ENCODE data around the gene ATP6V1D.
A peak's percentile ranks its signal among the peaks of the same experiment; 100 is the strongest.
"Not testable (repeated sequence)": the region's sequence is repeated elsewhere in the genome, so short reads cannot be mapped to it uniquely, and the experiment has no call there.

The ATP6V1D gene

DNA sequence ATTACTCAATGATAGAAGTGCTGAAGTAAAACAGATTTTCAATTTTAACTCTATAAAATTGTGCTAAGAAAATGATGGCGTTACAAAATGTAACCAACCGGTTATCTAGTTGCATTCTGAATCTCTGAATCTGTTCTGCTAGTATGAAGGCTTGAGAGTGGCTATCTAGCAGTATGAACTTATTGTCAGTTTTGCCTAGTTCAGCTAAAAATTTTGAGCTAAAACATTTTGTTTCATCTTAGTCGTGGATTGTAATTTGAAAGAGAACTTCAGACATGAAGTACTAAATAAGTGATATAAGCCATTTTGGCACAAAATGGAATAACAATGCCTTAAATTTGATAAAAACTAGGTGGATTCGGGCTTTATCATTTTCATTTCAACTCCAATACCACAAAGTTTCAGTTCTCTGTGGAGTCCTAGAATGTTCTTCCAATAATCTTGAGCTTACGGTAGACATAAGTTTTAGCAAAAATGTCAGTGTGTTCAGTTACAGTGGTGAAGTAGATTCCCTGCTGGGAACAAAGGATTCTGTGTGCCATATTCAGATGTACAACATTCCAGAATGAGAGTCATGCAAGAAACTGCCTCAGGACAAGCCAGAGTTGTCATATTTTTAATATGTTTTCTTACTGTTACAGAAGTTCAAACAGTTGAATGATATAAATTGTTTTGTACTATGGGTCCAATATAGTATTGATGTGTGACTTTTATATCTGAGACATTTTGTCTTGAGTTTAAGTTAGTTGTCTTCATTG, 28.1 kb downstream of the ATP6V1D start:
- DNase-seq (ENCODE audit: insufficient read length) (no peak), FAIRE-seq (no peak)
- no peak for TF ChIP-seq TAF1 (IDR thresholded peaks at IDR 0.05; ENCODE audit: borderline replicate concordance, low read depth, low read length)
- no peak for TF ChIP-seq POLR2AphosphoS5 (IDR thresholded peaks at IDR 0.05; ENCODE audit: low read depth, low read length)
- no peak for TF ChIP-seq POLR2A (IDR thresholded peaks at IDR 0.05; ENCODE audit: low read depth, low read length)

DNA sequence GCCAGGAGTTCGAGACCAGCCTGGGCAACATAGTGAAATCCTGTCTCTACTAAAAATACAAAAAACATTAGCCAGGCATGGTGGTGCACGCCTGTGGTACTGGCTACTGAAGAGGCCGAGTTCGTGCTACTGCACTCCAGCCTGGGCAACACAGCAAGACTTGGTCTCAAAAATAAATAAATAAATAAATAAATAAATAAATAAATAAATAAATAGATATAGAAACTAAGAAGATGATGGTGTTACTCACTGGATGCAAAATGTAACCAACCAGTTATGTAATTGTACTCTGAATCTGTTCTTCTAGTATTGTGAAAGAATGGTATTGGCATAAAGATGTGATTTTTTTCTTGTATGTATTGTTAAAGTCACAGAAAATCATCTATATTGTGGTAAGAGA, 29.9 kb downstream of the ATP6V1D start:
- DNase-seq (ENCODE audit: insufficient read length); FAIRE-seq: not testable (repeated sequence)

DNA sequence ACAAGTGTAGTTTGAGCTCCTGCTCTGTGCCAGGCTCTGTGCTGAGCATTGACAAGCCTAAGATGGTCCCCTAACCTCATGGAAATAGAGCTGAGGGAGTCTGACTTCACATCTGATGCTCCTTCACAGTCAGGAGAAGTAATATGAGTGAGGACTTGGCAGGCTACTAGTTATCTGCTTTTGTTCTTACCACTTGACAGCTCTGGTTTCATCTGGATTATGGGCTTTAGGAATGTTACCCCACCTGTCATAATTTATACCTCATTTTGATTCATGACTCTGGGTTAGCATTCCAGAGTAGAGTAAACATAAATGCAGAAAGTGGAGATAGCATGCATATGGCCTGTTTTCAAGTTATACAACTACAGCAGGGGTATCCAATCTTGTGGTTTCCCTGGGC, 40.5 kb downstream of the ATP6V1D start:
- no peak for DNase-seq (ENCODE audit: insufficient read length)
- FAIRE-seq, result no peak
- TF ChIP-seq TAF1 (IDR thresholded peaks at IDR 0.05; ENCODE audit: borderline replicate concordance, low read depth, low read length) (no peak), POLR2A (IDR thresholded peaks at IDR 0.05; ENCODE audit: low read depth, low read length) (no peak), POLR2AphosphoS5 (IDR thresholded peaks at IDR 0.05; ENCODE audit: low read depth, low read length) (no peak)

DNA sequence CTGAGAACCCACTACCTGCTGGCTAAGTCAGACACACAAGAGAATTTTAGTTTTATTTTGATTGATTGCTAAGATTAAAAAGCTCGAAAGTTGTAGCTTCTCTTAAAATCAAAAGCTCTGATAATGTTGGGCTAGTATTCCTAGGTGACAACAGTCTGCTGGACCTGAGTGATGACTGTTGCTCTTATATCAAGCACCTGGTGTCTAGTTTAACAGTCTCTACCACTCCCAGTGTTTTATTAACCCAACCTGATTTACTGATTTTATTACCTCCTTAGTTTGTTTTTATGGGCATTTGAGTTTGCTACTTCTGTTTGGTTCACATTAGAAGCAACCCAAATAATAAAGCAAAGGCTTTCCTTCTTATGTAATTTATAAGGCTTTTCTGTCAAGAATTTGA, 41.8 kb downstream of the ATP6V1D start:
- no peak for TF ChIP-seq POLR2AphosphoS5 (IDR thresholded peaks at IDR 0.05; ENCODE audit: low read depth, low read length)
- no peak for TF ChIP-seq POLR2A (IDR thresholded peaks at IDR 0.05; ENCODE audit: low read depth, low read length)
- TF ChIP-seq TAF1 (IDR thresholded peaks at IDR 0.05; ENCODE audit: borderline replicate concordance, low read depth, low read length), result no peak
- DNase-seq (ENCODE audit: insufficient read length), result no peak
- FAIRE-seq, result no peak

DNA sequence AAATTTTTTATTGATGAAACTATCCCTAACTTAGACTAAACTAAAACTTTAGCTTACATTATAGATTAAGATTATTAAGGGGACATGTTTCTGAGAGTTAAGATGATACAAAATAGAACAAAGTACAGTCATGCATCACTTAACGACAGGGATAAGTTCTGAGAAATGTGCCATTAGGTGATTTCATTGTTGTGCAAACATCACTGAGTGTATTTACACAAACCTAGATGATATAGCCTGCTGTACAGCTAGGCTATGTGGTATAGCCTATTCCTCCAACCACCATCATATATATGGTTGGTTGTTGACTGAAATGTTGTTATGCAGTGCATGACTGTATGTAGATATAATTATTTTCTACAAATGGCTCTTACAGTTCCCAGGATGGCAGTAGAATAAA, 46.5 kb downstream of the ATP6V1D start:
- TF ChIP-seq POLR2A (IDR thresholded peaks at IDR 0.05; ENCODE audit: low read depth, low read length) (no peak), TAF1 (IDR thresholded peaks at IDR 0.05; ENCODE audit: borderline replicate concordance, low read depth, low read length) (no peak), POLR2AphosphoS5 (IDR thresholded peaks at IDR 0.05; ENCODE audit: low read depth, low read length) (no peak)
- FAIRE-seq (no peak), DNase-seq (ENCODE audit: insufficient read length) (no peak)

DNA sequence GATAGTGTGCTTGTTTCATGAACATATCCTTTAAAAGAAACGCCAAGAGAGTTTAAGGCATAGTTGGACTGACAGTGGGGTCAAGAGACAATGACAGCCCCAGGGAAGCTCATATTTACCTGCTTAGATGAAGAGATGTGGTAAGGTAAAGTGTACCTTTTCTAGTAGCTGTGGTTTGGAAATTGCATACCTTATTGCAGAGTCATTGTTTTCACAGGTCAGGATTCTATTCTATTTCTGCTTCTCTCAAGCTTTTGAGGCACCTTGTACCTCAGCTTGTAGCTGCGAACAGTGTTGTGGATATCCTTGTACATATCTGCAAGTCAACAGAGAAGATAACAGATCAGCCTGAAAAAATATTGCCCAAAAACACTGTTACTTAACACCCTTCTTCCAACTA, 47.7 kb downstream of the ATP6V1D start:
- peak; percentile 60 for FAIRE-seq
- no peak for TF ChIP-seq POLR2AphosphoS5 (IDR thresholded peaks at IDR 0.05; ENCODE audit: low read depth, low read length)
- TF ChIP-seq POLR2A (IDR thresholded peaks at IDR 0.05; ENCODE audit: low read depth, low read length), result no peak
- TF ChIP-seq TAF1 (IDR thresholded peaks at IDR 0.05; ENCODE audit: borderline replicate concordance, low read depth, low read length), result no peak
- no peak for DNase-seq (ENCODE audit: insufficient read length)
